Vagina (tissue), 2 donors: Measurements from ENCODE around the gene BCAS1.

Experiments used
- POLR2A ChIP-seq, 2 donors: fragments of 450-650 bp; IDR thresholded peaks; one replicate each; pipeline ENCODE4 v1.6.1; 2017; ENCODE audit warnings: antibody characterized with exemption in 2 of 2, mild to moderate bottlenecking in 2 of 2, moderate library complexity in 2 of 2
- POLR2AphosphoS5 ChIP-seq, 2 donors: sonication (generic); formaldehyde crosslinking; IDR thresholded peaks; one replicate each; pipeline ENCODE4 v1.9.0; 2017; ENCODE audit warnings: antibody characterized with exemption in 2 of 2, mild to moderate bottlenecking in 2 of 2, low read depth in 1 of 2; ENCODE audit not compliant: insufficient read depth in 1 of 2
- TF ChIP-seq, protein P1 (sequence below), 3 experiments: fragments of 450-650 bp in 2 of 3; fragments of 200-600 bp in 1 of 3; sonication (generic) in 1 of 3; IDR thresholded peaks; one replicate each; pipeline ENCODE4 v1.5.1; 2017 to 2019; ENCODE audit warnings: antibody characterized with exemption in 3 of 3, mild to moderate bottlenecking in 2 of 3, moderate library complexity in 2 of 3

DNA sequence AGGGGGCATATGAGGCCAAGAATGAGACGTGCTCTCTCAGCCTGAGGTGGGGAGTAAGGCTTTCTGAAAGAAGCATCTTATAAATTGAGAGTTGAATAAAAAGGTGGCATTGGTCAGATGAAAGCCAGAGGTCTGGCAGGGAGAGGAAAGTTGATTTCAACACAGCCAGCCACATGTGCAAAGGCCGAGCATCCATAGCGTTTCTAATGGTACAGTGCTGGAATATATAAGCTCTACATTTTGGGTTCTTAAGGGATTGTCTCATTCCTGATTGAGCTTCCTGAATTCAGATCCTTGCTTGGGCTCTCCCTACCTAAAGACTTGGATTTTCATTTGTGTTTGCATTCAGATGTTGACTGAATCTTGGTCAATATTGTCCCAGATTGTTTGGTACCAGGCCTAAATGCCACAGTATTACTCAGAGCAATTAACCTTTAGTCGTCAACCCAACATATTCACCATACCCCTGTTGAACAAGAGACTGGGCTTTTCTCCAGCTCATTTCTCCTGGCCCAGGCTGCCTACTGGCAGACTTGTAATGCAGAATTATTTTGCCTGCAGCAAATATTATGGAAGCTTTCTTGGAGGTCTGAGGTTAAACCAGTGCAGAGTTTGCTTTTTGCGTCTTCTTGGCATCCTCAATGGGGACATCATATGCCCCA lies 14.5 kb upstream of the BCAS1 start:
- no peak for TF ChIP-seq POLR2A (IDR thresholded peaks at IDR 0.05)
- TF ChIP-seq, protein P1, sequence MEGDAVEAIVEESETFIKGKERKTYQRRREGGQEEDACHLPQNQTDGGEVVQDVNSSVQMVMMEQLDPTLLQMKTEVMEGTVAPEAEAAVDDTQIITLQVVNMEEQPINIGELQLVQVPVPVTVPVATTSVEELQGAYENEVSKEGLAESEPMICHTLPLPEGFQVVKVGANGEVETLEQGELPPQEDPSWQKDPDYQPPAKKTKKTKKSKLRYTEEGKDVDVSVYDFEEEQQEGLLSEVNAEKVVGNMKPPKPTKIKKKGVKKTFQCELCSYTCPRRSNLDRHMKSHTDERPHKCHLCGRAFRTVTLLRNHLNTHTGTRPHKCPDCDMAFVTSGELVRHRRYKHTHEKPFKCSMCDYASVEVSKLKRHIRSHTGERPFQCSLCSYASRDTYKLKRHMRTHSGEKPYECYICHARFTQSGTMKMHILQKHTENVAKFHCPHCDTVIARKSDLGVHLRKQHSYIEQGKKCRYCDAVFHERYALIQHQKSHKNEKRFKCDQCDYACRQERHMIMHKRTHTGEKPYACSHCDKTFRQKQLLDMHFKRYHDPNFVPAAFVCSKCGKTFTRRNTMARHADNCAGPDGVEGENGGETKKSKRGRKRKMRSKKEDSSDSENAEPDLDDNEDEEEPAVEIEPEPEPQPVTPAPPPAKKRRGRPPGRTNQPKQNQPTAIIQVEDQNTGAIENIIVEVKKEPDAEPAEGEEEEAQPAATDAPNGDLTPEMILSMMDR (IDR thresholded peaks at IDR 0.05): no peak
- TF ChIP-seq POLR2AphosphoS5 (IDR thresholded peaks at IDR 0.05; ENCODE audit: insufficient read depth in 1 of 2, low read depth in 1 of 2): no peak
